GM12878 (cell line): ENCODE results near the gene MRPL28. TPM values are rescaled to one million over a fixed set of nuclear protein-coding genes. Genes with fewer than 3 reads are reported as not detected.

ENCODE experiments used
- BCL11A ChIP-seq: IDR thresholded peaks from 2 replicates; pipeline ENCODE4 v1.6.1; 2011; ENCODE audit warnings: low read depth, low read length
- BMI1 ChIP-seq: fragments of 450-650 bp; IDR thresholded peaks from 2 replicates; pipeline ENCODE4 v1.6.1; 2016; ENCODE audit warnings: mild to moderate bottlenecking, moderate library complexity, borderline replicate concordance
- CREM ChIP-seq: IDR thresholded peaks from 2 replicates; pipeline ENCODE4 v1.6.1; 2014; ENCODE audit warnings: antibody characterized with exemption, low read depth
- HCFC1 ChIP-seq: fragments of 150-350 bp; IDR thresholded peaks from 2 replicates; pipeline ENCODE4 v1.6.1; 2014; ENCODE audit warnings: low read length
- NFYA ChIP-seq: IDR thresholded peaks from 2 replicates; pipeline ENCODE4 v1.6.1; 2011; ENCODE audit warnings: low read depth, mild to moderate bottlenecking, low read length, improper control_type of control experiment, borderline replicate concordance
- PAX5 ChIP-seq: IDR thresholded peaks from 2 replicates; pipeline ENCODE4 v1.6.1; 2011; ENCODE audit warnings: low read depth, low read length, borderline replicate concordance
- SMAD1 ChIP-seq: fragments of 450-650 bp; IDR thresholded peaks from 2 replicates; pipeline ENCODE4 v1.6.1; 2018; ENCODE audit warnings: mild to moderate bottlenecking, low read depth; ENCODE audit not compliant: partially characterized antibody
- STAT3 ChIP-seq: IDR thresholded peaks from 2 replicates; pipeline ENCODE4 v1.6.1; 2011; ENCODE audit warnings: low read depth, low read length, improper control_type of control experiment
- SUZ12 ChIP-seq: fragments of 200-600 bp; sonication (generic); IDR thresholded peaks from one replicate; pipeline ENCODE4 v1.6.1; 2018; ENCODE audit warnings: antibody characterized with exemption, mild to moderate bottlenecking; ENCODE audit not compliant: unreplicated experiment
- TARDBP ChIP-seq: IDR thresholded peaks from 2 replicates; pipeline ENCODE4 v1.6.1; 2016; ENCODE audit warnings: borderline replicate concordance
- ZBED1 ChIP-seq: IDR thresholded peaks from 2 replicates; pipeline ENCODE4 v1.6.1; 2016; ENCODE audit warnings: borderline replicate concordance
- ZNF217 ChIP-seq: fragments of 450-650 bp; IDR thresholded peaks from 2 replicates; pipeline ENCODE4 v1.6.1; 2017; ENCODE audit warnings: antibody characterized with exemption, mild to moderate bottlenecking
- polyA plus RNA-seq, 11 experiments: library from polyadenylated mRNA; depleted of rRNA in 4 of 11; unstranded in 6 of 11; stranded (reverse) in 5 of 11; fragments of >200 nt; fragmentation: Nextera tagmentation in 4 of 11; fragmentation: Illumina TruSeq in 1 of 11; extraction: Ambion mirVana in 4 of 11; extraction: Trizol in 1 of 11; gene quantifications; 1 replicate in 1 of 11; 2 replicates in 10 of 11; pipeline versions ENCODE4 v1.2.1 to v1.2.3, GENCODE V29; 2011 to 2016; ENCODE audit warnings: inconsistent platforms in 2 of 11, missing spikeins in 2 of 11, low read depth in 1 of 11
- total RNA-seq, 4 experiments: library from RNA; depleted of rRNA in 3 of 4; stranded (reverse); fragments of >200 nt in 3 of 4; fragmentation: Illumina TruSeq in 1 of 4; extraction: Trizol in 1 of 4; gene quantifications; 2 replicates each; pipeline versions ENCODE4 v1.2.1 to v1.2.3, GENCODE V29; 2013 to 2021
- TF ChIP-seq, protein P1 (sequence below): fragments of 450-650 bp; IDR thresholded peaks from 2 replicates; pipeline ENCODE4 v1.6.1; 2017; ENCODE audit warnings: low read depth, mild to moderate bottlenecking, moderate library complexity
- TF ChIP-seq, protein P2 (sequence below): IDR thresholded peaks from 2 replicates; pipeline ENCODE4 v1.6.1; 2012; ENCODE audit warnings: low read depth, low read length, improper control_type of control experiment

The MRPL28 gene
- total and polyA plus RNA-seq, 10 of the 15 experiments (the other 5 are each of a cell fraction or from before 2014, with no cell fraction given): 1.6 to 185 (median 110) TPM

DNA sequence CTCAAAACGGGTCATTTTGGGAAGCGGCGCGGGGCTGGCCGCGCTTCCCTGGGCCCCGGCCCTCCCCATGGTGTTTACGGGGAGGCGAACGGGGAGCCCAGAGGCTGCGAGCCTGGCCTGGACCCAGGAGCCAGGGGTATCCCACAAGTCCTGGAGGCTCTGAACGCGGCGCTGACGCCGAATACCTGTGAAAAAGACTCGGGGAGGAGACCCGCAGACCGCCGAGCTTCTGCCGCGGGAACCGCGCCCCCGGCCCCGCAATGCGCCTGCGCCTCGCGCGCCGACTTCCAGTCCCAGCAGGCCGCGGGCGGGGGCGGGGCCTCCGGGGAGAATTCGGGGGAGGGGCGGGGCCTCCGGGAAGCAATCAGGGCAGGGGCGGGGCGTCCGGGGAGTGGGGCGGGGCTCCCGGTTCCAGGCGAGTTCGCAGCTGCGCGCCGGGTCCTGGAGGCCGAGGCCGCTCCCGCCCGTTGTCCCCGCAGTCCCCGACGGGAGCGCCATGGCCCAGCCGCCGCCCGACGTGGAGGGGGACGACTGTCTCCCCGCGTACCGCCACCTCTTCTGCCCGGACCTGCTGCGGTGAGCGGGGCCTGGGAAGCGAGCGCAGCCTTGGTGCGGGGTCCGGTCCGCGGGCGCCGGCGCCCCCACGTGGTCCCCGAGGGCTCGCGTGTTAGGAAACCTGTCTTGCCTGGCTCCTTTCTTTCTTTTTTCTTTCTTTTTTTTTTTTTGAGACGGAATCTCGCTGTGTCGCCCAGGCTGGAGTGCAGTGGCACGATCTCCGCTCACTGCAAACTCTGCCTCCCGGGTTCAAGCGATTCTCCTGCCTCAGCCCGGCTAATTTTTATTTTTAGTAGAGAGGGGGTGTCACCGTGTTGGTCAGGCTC, 31.4 kb upstream of the MRPL28 start, which contains the start of gene DECR2 (continued):
- TF ChIP-seq, protein P1, sequence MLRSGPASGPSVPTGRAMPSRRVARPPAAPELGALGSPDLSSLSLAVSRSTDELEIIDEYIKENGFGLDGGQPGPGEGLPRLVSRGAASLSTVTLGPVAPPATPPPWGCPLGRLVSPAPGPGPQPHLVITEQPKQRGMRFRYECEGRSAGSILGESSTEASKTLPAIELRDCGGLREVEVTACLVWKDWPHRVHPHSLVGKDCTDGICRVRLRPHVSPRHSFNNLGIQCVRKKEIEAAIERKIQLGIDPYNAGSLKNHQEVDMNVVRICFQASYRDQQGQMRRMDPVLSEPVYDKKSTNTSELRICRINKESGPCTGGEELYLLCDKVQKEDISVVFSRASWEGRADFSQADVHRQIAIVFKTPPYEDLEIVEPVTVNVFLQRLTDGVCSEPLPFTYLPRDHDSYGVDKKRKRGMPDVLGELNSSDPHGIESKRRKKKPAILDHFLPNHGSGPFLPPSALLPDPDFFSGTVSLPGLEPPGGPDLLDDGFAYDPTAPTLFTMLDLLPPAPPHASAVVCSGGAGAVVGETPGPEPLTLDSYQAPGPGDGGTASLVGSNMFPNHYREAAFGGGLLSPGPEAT: 0 out of 2 replicates have a peak, but pooled peaks have one; percentile 8
- no peak for TF ChIP-seq NFYA
- TF ChIP-seq, protein P2, sequence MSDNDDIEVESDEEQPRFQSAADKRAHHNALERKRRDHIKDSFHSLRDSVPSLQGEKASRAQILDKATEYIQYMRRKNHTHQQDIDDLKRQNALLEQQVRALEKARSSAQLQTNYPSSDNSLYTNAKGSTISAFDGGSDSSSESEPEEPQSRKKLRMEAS: peak; percentile 79
- TF ChIP-seq BCL11A: no peak
- no peak for TF ChIP-seq SMAD1
- no peak for TF ChIP-seq PAX5
- no peak; the same call in 1 of the 2 replicates for TF ChIP-seq TARDBP
- no peak for TF ChIP-seq CREM
- TF ChIP-seq HCFC1: peak; percentile 42; the same call in 1 of the 2 replicates
- no peak for TF ChIP-seq ZBED1
- no peak for TF ChIP-seq SUZ12
- no peak for TF ChIP-seq STAT3
- TF ChIP-seq ZNF217: no peak; the same call in 1 of the 2 replicates
- no peak for TF ChIP-seq BMI1
